ENCODE results near the gene UNC13D. TPM values are rescaled to one million over a fixed set of nuclear protein-coding genes. Genes with fewer than 3 reads are reported as not detected.
"Not testable (repeated sequence)": the region's sequence is repeated elsewhere in the genome, so short reads cannot be mapped to it uniquely, and the experiment has no call there.

Gene UNC13D
- total RNA-seq, 1 donor from 2014 or later, result 12.8 TPM

DNA sequence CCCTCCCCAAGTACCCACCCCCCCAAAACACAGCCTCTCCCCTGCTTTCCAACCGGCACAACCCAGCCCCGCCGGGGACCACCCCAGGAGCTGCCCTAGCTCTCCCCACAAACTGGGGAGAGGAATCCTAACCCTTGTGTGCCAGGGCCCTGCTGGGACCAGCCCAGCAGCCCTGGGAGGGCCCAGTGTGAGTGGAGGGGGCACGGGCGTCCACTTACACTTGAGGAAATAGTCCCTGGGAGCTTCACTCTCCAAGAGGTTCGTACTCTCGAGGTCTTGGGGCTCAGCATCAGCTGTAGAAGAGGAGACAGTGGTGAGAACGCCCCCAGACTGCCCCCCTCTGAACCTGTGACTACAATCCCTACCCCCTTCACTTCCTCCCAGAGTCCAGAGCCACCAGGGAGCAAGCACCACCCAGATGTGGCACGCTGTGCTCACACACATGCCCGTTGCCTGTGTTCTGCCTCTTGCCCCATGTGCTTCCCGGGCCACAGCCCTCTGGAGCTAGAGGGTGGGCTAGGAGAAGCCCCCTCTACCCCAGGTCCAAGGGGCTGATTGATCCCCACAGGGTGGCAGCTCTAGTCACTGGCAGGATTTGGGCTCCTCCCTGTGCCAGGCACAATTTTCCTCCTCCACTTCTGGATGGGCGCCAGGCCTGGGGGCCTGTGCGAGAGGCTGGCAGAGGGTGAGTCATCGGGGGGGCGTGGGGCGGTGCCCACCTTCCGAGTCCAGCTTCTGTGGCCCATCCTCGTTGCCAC lies 31.2 kb upstream of the UNC13D start:
- DNase-seq (ENCODE audit: low spot score), result no peak

DNA sequence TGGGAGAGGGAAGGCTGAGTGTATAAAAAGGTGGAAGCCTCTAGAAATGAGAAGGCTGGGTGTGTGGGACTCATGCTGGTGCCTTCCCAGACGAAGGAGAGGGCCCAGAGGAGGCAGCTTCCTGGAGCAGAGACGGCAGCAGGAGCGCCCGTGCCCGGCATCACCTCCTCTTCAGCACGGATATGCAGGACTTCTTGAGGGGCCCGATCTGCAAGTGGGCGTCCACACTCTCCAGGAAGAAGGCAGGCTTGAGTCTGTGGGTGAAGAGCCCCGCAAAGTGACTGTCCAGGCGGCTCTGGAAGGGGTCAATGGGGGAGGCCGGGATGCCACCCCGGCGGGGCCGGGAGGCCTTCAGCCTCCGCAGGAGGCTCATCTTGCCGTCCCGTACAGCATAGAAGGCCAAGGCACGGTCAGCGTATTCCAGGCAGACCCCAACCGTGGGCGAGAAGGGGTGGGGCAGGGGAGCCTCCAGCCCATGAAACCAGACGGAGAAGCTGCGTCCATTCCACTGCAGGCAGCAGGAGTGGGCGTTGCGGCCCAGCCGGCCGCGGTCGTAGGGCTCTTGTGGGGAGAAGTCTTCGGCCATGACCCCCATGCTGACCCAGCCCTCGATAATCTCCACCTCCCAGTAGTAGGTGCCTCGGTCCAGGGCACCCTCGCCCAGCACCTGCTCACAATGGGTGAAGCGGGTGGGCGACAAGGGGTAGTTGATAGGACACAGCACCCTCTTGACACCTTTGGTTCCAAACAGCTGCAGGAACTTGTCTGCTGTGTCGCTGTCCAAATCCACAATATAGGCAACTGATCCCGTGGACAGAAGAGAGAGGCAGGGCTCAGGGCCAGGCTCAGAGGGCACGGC lies 30.3 kb upstream of the UNC13D start:
- no peak for DNase-seq (ENCODE audit: low spot score)

DNA sequence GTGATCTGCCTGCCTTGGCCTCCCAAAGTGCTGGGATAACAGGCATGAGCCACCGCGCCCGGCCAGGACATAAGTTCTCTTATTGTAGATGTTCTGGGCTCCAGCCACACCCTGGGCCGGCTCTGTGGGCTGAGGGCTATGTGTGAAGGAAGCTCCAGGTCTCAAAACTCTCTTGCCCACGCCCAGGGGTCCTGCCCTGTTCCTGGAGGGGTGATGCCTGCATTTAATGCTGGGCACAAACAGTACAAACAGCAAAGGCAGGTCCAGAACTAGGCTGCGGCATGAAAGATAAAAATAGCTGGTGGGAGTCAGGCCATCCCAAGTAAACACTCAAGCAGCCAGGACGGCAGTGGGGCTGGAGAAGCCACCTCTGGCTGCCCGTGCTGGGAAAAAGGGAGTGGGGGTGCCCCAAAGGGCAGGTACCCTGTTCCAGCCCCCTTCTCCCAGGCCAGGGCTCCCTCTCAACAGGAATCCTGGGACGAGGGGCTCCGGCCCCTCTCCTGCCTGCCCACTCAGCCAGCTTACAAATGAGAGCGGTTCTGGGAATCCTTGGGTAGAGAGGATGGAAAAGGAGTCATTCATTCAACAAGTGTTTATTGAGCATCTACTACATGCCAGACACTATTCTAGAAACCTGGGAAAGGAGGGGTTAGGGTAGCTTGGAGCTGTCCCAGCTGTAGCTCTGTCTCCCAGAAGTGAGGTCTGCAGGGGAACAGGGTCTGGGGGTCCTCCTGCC lies 29.6 kb upstream of the UNC13D start:
- DNase-seq (ENCODE audit: low spot score), result no peak

DNA sequence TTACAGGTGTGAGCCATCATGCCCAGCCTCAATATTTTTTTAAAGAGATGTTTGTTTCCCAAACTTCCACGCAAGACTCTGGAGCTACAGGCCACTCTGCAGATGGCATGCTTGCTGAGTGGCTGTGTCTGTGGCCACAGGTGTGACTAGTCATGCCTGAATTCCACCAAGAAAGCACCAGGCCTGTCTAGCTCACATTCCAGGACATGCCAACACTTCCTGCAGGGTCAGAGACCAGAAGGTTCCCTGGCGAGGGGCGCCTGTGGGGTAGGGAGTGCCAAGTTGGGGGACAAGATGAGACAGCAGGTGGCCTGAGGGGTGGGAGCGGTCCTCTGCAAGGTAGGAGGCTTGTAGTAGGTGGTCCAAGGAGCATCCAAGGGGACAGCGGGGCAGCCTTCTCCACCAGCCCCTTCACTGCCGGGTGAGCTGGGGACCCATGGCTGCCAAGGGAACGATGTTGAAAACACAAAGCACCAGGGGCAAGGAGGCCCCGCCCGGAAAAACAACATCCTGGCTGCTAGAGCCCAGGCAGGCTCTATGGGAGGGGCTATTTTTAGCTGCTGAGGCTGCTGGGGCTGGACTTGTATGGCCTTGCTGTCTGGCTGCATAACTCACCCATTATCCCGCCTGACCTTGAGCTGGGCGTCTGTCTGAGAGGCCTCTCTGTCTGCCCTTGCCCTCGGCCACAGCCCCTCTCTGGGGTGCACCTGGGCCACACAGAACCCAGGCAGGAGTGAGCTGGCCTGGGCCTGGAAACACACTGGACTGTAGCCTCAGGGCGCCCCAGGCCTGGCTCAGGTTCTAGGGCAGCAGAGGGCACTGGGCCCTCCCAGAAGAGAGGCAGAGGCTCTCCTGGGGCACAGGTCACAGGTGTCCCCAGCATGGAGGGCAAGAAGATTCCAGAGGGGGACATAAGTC lies 28.5 kb upstream of the UNC13D start:
- no peak for DNase-seq (ENCODE audit: low spot score)

DNA sequence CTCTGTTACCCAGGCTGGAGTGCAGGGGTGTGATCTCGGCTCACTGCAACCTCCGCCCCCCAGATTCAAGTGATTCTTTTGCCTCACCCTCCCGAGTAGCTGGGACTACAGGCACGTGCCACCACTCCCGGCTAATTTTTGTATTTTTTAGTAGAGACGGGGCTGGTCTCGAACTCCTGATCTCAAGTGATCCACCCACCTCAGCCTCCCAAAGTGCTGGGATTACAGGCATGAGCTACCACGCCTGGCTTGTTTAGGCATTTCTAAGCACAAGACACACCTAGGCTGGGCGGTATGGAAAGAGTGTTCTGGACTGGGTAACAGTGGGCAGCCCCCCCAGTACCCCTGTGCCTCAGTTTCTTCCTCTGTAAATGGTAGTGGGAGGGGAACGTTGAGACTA lies 26.0 kb upstream of the UNC13D start:
- DNase-seq (ENCODE audit: low spot score), result not testable (repeated sequence)

DNA sequence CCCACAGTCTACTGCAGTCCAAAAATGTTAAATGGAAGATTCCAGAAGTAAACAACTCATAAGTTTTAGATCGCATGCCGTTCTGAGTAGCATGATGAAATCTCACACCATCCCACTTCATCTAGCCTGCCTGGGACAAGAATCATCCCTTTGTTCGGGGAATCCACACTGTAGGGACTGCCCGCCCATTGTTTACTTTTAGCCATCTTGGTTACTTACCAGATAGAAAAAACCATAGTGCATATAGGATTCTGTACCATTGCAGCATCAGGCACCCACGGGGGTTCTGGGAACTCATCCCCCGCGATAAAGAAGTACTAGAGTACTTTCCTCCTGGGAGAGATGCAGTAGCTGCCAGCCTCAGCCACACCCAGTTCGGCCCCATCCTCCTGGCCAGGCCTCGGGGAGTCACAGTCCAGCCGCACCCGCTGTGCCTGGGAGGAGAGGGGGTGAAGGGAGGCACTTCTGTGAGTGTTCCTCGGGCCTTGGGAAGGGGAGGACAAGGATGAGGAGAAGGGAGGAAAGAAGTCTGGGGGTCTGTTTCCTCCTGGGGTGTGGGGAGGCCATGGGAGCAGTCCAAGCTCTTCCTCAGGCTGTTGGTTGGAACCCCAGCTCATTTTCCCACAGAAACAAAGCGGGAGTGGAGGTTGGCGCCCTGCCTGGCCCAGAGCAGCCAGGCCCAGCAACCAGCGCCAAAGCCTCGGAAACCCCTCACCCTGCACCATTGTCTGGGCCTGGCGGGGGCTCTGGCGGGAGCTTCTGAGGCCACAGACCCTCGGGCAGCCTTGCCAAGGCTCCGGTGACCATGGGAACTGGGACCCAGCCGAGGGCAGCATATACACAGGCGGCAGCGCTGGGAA lies 25.3 kb upstream of the UNC13D start:
- no peak for DNase-seq (ENCODE audit: low spot score)

DNA sequence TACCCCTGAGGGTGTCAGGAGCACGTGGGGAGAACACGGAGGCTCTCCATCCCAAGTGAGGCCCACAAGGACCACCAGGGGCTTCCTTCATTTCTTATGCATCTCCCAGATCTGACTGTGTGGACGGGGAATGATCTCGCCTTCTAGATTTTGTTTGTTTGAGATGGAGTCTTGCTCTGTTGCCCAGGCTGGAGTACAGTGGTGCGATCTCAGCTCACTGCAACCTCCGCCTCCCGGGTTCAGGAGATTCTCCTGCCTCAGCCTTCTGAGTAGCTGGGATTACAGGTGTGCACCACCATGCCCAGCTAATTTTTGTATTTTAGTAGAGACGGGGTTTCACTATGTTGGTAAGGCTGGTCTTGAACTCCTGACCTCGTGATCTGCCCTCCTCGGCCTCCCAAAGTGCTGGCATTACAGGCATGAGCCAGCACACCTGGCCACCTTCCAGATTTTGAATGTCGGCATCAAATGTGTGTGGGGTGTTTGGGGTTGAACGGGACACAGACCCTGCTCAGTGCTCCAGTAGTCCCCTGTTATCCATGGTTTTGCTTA lies 24.6 kb upstream of the UNC13D start:
- not testable (repeated sequence) for DNase-seq (ENCODE audit: low spot score)

DNA sequence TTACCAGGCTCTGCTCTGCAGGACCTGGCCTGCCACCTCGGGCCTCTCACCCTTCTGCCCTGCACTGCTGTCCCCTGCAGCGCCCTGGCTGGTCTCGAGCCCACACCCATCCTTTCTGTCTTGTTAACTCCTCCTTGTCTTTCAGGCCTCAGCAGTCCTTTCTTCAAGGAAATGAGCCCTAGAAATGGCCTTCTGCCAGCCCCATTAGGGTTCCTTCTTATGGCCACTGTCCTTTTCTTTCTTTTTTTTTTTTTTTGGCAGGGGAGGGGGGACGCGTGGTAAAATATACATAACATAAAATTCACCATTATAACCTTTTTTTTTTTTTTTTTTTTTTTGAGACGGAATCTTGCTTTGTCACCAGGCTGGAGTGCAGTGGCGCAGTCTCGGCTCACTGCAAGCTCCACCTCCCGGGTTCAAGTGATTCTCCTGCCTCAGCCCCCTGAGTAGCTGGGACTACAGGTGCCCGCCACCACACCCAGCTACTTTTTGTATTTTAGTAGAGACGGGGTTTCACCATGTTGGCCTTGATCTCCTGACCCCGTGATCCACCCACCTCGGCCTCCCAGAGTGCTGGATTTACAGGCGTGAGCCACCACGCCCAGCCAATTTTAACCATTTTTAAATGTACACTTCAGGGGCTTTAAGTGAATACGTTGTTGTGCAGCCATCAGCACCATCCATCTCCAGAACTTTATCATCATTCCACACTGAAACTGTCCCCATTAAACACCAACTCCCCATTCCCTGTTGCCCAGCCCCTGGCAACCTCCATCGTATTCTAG lies 21.4 kb upstream of the UNC13D start:
- not testable (repeated sequence) for DNase-seq (ENCODE audit: low spot score)

DNA sequence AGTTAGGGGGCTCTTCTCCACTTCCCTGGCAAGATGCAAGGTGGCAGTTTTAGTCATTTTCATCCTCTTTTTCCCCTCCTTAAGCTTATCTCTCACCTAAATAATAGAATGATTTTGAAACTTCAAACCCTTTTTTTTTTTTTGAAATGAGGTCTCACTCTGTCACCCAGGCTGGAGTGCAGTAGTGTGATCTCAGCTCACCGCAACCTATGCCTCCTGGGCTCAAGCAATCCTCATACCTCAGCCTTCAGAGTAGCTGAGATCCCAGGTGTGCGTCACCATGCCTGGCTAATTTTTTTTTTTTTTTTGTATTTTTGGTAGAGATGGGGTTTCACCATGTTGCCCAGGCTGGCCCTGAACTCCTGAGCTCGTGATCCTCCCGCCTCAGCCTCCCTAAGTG lies 20.7 kb upstream of the UNC13D start:
- DNase-seq (ENCODE audit: low spot score), result not testable (repeated sequence)

DNA sequence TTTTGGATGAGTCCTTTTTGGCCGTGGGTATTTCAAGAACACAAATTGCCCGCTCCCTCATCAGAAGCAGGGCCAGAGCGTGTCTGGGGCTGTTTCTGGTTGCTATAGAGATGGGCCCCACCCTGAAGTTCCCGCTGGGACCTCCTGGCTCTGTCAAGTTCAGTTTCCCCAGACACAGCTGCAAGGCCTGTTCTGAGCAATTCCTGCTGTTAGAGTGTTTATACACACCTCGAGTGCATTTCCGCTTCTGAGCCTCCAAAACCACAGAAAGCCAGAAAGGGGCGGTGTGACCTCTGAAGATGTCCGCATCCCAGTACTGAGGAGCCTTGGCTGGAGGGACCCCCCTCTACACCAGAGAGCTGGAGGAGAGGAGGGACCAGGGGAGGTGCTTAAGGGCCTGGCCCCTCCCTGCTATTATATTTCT lies 20.3 kb upstream of the UNC13D start:
- DNase-seq (ENCODE audit: low spot score), result no peak

DNA sequence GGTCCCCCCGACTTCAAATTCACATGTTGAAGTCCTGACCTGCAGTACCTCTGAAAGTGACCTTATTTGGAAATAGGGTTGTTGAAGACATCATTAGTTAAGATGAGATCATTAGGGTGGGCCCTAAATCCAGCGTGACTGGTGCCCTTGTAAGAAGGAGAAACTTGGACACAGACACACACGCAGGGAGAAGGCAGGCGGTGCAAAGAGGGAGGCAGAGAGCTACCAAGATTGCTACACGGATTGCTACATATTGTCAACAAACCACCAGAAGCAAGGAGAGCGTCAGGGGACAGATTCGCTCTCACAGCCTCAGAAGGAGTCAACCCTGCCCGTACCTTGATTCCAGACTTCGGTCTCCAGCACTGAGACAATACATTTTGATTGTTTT lies 17.7 kb upstream of the UNC13D start:
- DNase-seq (ENCODE audit: low spot score), result no peak

DNA sequence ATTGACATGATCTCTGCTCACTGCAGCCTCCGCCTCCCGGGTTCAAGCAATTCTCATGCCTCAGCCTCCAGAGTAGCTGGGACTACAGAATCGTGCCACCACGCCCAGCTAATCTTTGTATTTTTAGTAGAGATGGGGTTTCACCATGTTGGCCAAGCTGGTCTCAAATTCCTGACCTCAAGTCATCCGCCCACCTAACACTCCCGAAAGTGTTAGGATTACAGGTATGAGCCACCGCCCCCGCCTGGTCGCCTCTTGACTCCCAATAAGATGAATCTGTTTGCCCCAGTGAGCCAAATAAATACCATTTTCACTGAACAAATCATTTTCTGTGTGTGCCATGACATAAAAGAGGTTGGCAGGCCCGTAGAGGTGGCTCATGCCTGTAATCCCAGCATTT lies 15.2 kb upstream of the UNC13D start:
- not testable (repeated sequence) for DNase-seq (ENCODE audit: low spot score)

DNA sequence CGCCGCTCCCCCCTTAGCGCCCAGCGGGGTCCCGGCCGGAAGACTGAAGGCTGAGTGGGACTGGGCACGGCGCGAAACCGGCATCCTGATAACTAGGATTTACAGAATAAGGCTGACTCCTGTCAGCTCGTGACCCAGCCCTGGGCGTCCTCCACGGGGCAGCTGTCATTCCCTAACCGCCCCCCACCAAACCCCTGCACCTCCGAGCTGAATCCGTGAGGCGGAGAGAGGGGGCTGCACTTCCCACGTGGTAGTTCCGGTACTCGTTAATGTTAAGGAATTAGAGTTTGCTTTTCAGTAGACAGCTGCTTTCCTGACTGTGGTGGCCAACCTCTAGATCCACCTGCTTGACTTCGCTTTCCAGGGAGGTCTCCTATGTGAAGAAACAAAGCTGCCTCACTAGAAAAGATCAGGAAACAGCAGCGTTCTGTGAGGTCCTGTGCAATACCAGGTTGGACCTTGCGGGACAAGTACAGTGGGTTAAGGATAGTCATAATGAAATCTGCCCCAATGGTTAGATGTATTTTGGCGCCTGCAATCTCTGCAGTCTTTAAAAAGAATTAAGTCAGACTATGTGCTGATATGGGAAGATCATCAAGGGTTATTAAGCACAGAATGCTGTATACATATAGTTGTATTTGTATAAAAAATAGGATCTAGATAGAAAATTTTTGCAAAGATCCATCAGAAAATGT lies 12.0 kb upstream of the UNC13D start:
- DNase-seq (ENCODE audit: low spot score), result no peak

DNA sequence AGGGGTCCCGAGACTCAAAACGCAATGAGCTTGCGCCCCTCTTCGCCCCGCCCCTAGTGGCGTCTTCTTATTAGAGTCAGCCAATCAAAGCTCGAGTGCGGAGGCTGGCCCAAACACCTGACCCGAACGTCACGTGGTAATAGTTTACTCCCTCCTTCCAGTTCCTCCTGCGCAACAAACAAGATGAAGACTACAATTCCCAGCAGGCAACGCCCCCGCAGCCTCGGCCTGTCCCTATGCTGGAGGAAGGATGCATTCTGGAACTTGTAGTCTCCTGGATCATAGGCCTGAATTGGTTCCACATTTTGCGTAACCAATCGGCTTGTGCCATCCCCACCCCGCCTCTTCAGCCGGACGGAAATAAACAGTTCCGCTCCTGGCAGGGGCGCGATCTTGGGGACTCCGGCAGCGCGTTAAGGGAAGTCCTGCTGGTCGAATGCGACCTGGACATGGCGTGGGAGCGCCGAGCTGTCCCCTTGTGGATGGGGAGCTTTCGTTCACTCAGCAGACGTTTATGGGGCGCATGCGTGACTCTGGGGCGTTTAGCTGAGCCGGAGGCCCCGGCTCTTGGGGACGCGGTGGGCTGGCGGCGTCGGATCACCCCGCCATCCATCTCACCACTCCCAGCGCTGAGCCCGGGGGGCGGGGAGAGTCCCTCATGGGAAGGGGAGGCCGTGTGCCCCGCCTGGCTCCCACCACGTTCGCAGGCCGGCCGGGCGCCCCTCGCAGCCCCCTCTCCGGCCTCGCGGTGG lies 11.3 kb upstream of the UNC13D start, which contains the start of gene WBP2:
Gene WBP2, minus strand, starts transcription at position 26 of the 752 bp plus-strand sequence. CDS start 38 bp downstream, outside the sequence.
- DNase-seq (ENCODE audit: low spot score), result peak; percentile 98

DNA sequence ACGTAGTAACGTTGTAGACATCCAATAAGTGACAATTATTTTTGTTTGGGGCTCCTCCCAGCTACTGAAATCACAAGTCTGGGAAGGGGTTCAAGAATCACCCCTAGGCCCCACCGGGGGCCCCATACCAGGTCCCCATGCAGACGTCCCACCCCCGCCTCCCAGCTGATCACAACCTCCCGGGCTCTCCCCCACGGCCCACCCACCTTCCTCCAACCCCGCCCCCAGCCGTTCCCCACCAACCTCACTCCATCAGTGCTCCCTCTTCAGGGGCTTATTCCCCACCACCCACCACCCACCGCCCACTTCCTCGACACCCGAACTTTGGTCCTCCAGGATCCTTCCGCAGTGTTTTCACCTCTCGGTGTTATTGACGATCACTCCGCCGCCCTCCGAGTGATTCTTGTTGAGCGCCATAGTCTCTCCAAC lies 10.7 kb upstream of the UNC13D start:
- DNase-seq (ENCODE audit: low spot score), result no peak

DNA sequence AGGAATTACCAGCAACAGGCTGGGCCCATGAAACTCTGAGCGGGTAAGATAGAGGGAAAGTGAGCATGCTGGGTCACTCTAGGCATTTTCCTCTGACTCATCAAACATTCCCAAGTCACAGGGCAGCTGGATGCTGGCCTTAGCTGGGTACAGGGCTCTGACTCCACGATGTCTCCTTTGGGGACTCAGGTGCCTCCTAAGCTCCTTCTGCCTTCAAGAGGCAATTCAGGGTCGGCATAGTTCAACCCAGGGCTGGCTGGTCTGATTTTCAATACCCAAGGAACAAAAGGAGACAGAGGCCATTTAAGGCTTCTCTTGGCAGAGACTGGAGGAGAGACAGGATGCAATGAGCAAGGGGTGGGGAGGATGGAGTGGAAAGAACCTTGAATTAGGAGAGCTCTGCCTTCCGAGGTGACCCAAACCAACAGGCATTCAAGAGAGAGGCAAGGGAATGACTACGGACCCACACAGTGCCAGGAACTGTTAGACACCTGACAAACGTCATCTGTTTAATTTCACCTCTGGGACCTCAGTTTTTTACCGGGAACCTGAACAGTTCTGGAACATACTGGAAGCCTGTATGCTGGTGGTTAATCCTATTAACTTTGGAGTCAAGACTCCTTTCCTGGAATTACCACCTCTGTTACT lies 10.0 kb upstream of the UNC13D start:
- no peak for DNase-seq (ENCODE audit: low spot score)

DNA sequence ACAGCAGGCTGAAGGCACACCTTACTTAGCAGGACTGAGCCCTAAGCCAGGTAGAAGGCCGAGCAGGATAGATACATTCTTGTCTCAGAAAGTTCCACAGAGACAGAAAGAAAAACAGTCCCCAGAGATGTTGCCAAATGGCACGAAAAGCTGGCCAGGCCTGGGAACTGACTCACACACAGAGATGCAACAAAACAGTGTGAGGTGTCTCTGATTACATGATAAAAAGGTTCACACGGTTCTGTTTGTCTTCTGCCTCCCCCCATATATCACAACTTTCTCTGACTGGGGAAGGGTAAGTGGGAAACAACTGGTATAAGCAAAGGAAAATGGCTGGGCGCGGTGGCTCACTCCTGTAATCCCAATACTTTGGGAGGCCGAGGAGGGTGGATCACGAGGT lies 9.2 kb upstream of the UNC13D start:
- DNase-seq (ENCODE audit: low spot score), result no peak
